Stimulated activated CD8-positive, alpha-beta memory T cell treated with anti-CD3 and anti-CD28 coated beads, Interleukin-12 subunit alpha, Interleukin-12 subunit beta, amount 100 ng/mL, for 1 hour (primary cell): ENCODE results near the gene LRCH4.

ENCODE experiments used
- DNase-seq: peaks from one replicate; pipeline ENCODE4 v3.0.0-alpha.2; 2020; ENCODE audit warnings: low read depth

LRCH4 gene

GRCh38 chr7:100582041-100582579 is 3.8 kb downstream of the LRCH4 start:
- DNase-seq = no peak

- no peak for DNase-seq
Measured at GRCh38 chr7:100580466-100581283, 5.3 kb downstream of the LRCH4 start.

- no peak for DNase-seq
Measured at GRCh38 chr7:100578246-100579183, 7.4 kb downstream of the LRCH4 start.

GRCh38 chr7:100577507-100577906 is 8.4 kb downstream of the LRCH4 start:
- DNase-seq = no peak

DNA sequence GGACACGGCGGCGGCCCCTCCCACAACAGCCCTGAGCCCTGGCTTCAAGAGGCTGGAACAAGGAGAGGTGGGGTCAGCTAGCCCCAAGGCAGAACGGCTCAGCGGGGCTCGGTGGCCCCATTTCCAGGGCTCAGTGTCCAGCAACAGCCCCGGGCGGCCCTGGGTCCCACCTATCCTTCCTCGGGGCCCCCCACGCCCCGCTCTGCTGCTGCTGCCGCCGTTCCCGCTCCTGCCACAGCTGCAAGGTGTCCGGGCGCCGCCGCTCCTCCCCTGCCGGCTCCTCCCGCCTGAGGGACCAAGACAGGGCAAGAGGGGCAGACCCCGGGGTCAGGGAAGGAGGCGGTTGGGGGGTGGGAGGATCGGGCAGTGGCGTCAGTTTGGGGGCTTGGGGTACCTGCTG is 8.8 kb downstream of the LRCH4 start:
- no peak for DNase-seq

DNA sequence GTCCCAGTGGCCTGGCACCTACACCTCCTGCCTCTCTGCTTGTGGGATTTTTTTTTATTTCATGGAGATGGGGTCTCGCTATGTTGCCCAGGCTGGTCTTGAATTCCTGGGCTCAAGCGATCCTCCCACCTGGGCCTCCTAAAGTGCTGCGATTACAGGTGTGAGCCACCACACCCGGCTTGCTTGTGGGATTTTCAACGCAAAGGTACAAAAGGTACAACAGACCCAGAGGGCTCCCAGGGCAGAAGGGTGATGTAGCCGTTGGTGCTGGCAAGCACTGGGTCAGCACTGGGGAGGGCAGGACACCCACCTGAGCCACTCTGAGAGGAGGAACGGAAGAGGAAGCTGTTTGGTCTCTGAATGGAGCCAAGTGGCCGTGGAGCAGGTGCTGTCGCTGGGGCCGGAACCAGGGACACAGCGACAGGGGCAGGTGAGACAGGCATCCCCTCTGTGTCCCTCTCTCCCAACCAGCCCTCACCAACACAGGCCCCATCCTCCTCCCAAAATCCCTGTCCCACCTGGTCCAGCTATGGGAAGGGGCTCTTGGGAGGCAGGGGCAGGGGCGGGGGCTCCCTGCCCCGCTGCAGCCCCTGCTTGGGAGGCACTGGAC is 9.4 kb downstream of the LRCH4 start:
- no peak for DNase-seq

DNA sequence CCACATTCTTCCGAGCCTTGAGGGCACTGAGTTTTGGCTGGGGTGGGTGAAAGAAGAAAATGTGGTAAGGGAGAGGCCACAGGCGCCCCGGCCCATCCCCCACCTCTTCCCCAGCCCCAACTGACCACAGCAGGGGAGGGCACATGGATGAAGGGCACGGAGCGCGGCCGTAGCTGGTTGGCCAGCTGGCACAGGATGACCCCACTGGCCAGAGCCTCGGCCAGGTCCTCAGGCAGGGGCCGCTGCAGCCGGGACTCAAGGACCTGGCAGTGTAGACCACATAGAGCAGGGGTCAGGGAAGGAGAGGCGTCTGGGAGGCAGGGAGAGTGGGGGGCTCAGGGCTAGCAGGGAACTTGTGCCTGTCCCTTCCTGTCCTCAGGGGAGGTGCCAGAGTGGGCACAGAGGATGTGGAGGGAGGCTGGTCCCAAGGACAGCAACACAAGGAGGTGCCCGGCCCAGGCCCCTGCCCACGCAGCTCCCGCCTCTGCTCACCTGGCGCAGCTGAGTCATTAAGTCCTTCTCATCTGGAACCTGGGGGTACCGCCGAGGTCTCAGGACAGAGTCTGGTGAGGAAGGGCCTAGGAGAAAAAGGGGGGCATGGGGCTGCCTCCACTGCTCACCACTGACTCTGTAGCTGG is 10.1 kb downstream of the LRCH4 start:
- no peak for DNase-seq

DNA sequence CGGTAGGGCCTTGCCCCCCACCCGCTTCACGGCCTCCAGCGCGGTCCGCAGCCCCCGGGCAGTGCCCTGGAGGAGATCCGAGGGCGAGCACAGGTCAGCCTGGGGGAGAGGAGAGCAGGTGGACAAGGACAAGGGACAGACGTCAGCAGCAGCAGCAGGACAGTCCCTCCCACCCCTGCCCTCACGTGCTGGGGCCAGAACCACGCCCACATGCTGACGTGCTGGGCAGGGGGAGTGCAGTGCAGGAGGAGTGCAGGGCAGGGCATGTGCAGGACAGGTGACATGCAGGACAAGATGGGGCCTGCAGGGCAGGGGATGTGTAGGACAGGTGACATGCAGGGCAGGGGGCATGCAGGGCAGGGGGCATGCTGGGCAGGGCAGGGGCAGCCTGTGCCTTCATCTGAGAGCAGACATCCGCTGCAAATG is 10.7 kb downstream of the LRCH4 start:
- no peak for DNase-seq

DNA sequence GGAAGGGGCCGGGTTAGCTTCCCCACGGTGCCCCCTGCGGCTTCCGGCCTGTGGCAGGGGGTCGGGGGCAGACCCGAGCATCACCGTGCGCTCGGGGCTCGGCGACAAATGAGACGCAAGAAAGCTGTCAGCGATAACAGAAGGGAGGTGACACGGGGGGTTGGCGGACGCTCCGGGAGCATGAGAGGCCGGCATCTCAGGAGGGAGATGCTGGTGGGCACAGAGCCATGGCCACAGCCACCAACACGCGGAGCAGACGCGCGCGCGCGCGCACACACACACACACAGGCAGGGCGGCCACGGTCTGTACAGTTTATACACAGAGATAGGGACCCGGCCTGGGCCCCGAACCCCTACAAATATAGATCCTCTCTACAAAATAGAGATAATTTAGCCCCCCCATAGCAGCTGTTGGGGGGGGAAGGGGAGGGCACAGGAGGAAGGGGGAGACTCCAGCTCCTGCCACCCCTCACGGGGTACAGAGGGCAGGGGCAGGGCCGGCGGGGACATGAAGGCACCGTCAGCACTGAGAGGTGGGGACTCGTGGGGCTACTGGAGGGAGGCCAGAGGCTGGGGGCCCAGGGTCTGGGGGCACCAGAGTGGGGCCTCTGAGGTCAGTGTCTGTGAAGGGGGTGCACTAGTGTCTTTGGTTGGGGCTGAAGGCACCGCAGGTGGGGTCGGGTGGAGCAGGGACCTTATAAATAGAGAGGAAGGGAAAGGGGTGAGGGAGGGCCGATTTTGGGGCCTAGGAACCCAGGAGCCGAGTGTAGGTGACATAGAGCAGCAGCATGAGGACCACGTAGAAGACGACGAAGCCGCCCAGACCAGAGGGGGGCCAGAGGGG is 11.3 kb downstream of the LRCH4 start:
- no peak for DNase-seq

DNA sequence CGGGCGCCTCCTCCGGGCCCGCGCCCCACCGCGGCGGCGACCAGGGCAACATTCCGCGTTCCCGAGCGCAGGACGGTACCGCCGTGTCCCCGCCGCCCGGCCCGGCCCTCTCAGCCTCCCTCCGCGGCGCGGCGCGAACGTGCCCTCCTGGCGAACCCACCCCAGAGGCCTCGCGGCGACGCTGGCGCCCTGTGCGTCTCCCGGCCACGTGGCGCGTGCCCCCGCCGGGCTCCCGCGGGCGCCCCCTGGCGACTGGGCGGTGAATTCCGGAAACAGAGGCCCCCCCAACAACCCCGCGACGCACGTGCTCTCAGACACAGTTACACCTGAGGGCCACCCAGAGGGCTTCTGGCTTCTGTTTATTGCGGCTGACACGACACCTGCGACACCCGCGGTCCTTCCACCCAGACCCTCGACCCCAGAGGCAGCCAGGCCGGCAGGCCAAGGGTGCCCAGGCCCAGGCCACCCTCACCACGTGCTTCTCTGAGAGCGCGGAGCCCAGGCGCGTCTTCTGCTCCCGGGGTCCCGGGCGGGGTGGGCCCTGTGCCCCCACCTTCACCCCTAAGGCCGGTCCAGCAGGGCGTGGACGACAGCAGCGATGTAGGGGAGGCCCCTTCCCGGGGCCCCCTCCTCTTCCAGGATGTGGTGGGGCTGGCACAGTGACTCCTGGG is 12.1 kb downstream of the LRCH4 start, which contains the start of gene SAP25:
SAP25 (minus strand) TSS at position 210 of the 671 bp plus-strand sequence; CDS start at position 52, 158 bp downstream.
- DNase-seq = no peak

GRCh38 chr7:100572949-100573675 is 12.8 kb downstream of the LRCH4 start:
- no peak for DNase-seq

- DNase-seq = no peak
Measured at GRCh38 chr7:100572281-100572948, 13.5 kb downstream of the LRCH4 start.

DNA sequence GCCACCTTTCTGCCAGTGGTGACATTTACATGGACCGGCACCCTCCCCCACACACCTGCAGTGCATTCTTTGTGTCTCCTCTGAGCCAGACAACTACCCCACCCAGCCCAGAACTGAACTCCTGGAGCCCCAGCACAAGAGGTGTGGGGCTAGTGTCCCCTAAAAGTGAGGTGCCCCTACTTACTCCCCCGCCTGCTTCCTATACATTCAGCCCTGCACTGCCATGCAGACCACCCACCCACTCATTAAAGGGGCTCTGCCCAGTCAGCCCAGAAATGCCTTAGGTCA is 14.2 kb downstream of the LRCH4 start:
- no peak for DNase-seq

- DNase-seq = no peak
Measured at GRCh38 chr7:100570954-100571828, 14.7 kb downstream of the LRCH4 start.

DNA sequence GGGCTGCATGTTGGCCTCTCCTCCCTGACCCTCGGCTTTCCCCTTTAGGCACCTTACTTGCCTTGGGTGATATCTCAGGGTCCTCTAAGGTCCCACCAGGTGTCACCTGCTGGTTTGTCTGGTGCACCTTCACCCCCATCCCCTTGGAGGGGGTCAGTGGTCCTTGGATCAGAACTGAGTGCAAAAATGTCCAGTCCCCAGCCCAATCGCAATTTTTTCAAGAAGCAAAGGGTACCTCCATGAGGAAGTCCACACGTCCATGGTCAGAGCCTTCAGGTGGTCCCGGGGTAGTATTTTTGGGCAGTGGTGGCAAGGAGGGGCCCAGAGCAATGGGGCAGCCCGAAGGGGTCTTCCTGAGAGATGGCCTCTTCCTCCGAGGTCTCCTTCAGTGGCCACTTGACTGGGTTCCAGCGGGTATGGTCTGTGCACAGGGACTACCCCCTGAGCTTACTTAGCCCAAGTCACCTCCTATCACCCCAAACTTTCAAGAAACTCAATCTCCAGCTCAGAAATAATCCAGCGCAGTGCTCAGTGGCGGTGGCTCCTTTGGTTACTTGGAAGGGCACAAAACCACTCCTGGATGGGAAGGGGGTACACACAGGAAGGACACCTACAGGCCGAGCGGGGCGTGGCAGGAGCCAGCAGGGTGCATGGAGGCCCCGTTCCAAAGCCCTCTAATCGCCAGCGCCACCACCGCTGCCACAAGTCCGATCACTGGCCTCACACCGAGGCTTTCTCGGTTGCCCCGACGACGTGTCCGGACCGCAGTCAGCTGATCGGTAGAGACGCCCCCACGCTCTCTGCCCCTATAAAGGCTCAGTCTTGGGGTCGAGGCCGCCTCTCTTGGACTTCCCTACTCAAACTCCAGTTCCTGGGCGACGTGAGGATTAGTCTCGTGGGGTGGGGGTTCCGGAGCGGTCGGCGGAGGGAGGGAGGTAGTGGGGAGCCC is 16.8 kb downstream of the LRCH4 start:
- no peak for DNase-seq

- DNase-seq = no peak
Measured at GRCh38 chr7:100568176-100568895, 17.6 kb downstream of the LRCH4 start.
